HG03103 (cell line): ENCODE results near the gene KRT14.
"Not testable (repeated sequence)": the region's sequence is repeated elsewhere in the genome, so short reads cannot be mapped to it uniquely, and the experiment has no call there.

Experiments used
- ATAC-seq: cut with Tn5 transposase; IDR thresholded peaks from one replicate; pipeline ENCODE4 v1.9.1; 2021; ENCODE audit warnings: low read depth; ENCODE audit not compliant: unreplicated experiment

KRT14 gene

DNA sequence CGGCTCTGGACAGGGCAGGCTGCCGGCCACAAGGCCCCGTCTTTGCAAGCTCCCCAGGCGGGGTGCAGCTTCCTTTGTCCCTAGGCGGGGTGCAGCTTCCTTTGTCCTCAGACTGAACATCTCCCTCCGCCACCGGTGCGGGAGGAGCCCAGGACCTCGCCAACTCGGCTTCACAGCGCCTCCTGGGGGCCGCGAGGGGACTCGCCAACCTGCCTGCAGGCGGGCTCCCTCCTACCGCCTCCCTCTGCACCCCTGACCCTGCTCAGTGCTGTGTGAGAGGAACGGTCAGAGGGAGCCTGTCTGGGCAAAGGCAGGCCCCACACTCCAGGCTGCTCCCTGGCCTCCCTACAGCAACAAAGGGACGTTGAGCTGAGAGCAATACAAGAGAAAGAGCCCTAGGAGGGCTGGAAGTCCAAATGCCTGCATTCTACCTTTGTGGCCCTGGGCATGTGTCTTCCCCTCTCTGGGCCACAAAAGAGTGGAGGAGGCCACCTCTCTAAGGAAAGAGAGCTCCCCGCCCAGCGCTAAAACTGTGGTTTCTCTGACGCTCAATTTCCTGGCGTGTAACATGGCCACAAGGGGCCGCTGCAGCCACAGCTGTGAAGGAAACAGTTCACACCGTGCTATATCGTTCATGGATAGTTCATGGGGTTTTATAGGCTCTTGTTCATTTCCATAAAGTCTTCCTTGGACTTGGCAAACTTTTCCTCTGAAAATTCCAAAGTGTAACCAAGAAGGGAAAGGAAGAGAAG lies 37.7 kb downstream of the KRT14 start:
- ATAC-seq = peak; percentile 52

DNA sequence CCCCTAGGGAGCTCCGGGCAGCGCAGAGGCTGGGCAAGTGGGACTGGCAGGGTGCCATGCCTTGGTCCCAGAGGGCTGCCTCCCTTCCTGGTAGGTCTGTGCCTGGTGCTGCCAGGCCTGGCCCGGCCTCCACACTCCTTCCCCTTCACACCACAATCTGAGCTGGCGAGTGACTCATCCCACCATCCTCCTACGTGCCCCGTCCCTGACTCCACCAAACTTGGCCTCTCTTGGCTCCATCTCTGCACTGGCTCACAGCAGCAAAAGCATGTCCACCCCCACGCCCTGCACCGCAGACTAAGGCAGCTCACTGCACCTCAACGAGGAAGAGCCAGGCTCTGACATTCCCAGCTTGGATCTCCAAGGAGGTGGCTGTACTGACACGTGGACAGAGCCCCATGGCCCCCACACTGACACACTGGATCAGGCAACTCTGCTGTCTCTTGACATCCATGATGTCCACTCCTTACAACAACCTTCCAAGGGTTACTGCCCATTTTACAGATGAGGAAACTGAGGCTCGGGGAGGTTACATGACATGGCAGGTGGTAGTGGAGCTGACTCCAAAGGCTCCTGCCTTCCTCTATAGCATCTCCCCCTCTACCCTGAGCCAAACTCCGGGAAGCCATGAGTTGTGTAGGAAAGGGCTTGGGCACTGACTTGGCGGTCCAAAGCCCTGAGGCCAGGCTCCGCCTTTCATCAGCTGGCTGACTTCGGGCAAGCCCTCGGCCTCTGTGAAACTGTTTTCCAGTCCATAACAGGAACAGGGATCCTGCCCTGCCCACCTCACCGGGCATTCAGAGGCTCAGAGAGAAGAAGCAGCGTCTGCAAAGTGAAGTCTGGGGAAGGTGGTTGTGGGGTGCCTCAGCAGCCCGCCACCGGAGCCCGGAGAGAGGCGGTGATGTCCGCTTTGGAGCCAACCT lies 38.5 kb downstream of the KRT14 start:
- ATAC-seq = no peak

DNA sequence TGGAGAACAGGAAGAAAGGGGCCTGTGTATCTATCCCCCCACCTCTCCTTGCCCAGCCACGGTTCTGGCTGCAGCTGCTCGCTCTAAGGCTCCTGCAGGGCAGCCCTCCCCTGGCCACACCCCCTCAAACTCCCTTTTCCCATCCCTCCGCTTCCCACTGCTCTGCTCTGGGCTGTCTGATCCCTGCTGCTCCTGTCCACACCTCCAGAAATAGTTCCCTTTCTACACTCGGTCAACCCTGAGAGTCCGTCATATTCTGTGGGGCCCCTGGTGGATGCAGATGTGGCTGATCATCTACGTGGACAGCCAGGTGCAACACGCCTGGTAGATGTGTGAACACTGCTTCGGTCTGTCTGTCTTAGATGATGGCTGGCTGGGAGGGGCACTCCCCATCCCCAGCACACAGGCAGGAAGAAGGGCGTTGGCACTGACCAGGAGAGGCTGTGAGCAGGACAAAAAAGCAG lies 39.3 kb downstream of the KRT14 start:
- no peak for ATAC-seq

GRCh38 chr17:41546819-41547218 lies 39.9 kb downstream of the KRT14 start:
- no peak for ATAC-seq

- no peak for ATAC-seq
Observed at GRCh38 chr17:41545829-41546410, 40.8 kb downstream of the KRT14 start.

DNA sequence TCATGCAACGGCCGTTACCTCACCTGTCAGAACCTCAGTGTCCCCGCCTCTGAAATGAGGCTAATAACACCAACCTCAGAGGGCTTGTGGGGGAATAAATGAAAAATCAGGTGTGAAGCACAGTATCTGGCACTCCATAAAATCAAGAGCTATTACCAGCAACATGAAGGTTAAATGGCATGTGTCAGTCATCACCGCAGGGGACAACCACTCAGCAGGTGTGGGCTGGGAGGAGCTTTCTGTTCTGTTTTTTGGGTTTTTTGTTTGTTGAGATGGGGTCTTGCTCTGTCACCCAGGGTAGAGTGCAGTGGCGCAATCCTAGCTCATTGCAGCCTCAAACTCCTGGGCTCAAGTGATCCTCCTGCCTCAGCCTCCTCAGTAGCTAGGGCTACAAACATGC lies 41.8 kb downstream of the KRT14 start:
- ATAC-seq = no peak

GRCh38 chr17:41544491-41544892 lies 42.2 kb downstream of the KRT14 start:
- ATAC-seq = no peak

DNA sequence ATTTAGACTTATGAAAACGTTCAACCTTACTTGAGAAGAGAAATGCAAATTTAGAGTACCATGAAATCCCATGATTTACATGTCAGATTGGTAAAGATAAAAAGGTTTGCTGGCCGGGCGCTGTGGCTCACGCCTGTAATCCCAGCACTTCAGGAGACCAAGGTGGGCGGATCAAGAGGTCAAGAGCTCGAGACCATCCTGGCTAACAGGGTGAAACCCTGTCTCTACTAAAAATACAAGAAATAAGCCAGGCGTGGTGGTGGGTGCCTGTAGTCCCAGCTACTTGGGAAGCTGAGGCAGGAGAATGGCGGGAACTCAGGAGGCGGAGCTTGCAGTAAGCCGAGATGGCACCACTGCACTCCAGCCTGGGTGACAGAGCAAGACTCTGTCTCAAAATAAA lies 43.9 kb downstream of the KRT14 start:
- ATAC-seq = not testable (repeated sequence)

DNA sequence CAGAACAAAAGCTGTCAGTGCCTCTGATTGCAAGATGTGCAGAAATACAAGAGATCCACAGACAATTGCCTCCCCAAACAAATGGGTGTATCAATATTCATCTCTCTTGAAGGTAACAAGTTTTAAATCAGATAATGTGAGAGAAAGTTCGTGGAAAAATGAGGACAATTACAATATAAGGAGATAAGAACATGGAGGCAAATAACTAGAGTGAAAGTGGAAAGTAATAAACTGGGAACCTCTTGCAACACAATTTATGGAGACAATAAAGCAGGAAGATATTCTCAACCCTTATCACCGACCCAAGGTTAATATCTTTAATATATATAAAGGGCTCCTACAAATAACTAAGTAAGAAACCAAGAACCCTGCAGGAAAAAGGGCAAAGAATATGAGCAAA lies 44.3 kb downstream of the KRT14 start:
- no peak for ATAC-seq

DNA sequence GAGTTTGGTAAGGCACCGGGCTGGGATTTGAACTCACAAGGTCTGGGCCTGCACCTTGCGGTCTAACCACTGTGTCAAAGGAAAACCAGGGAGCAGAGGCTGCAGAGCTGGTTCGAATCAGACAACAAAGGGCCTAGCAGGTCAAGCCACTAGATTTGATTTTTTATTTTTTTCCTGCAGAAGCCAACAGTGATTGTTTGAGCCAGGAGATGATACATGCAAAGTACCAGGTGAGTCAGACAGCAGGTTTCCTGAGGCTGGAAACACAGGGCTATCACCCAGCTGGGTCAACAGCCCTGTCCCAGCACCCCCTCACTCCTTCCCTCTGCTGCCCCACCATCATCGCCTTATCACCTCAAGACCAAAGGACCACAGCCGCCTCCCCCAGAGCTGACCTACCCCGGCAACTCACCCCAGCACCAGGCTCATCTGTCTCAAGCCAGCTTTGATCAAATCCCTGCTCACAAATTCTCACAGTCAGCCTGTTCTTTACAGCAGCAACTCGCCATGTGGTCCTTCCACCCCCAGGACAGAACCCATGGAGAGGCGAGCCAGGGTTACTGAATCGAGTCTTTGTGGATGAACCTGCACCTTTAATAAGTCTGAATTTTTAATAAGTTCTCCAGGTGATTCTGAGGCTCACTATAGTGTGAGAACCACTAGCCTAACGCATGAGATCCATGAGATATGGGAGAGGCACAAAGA lies 45.6 kb downstream of the KRT14 start:
- ATAC-seq = no peak

GRCh38 chr17:41539979-41540701 lies 46.6 kb downstream of the KRT14 start:
- no peak for ATAC-seq

DNA sequence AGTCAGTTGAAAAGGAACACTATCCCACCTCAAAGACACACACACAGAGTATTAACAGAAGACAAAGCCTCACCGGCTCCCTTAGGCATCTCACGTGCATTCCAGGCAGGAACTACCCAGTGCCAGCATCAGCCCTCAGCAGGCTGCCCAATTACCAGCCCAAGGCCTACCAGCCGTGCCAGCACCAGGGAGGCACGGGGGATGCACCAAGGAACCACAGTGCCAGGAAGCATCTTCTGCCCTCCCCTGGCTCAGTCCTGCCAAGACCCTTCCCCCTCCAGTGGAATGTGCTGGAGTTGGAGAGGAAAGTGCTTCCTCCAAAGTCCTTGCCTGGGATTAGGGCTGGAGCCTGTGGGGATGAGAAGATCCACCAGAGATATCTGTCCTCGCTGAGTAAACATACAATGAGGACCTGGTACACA lies 47.6 kb downstream of the KRT14 start:
- no peak for ATAC-seq

- ATAC-seq = no peak
Observed at GRCh38 chr17:41538565-41538991, 48.1 kb downstream of the KRT14 start.

GRCh38 chr17:41537990-41538389 lies 48.7 kb downstream of the KRT14 start:
- ATAC-seq = no peak

DNA sequence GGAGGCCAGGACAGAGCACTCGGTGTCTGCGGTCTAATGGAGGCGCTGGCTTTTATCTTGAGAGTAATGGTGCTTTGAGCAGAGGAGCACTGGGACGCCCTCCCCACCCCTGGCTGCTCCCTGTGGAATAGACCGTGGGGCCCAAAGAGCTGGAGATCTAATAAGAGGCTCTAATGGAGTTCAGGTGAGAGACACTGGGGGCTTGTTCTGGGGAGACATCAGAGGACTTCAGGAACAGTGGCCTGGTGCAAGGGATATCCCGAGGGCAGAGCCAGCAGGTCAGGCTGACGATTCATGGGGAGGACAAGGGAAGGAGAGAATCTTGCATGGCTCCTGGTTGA lies 49.1 kb downstream of the KRT14 start:
- ATAC-seq = no peak

GRCh38 chr17:41536741-41537613 lies 49.7 kb downstream of the KRT14 start:
- ATAC-seq = no peak

DNA sequence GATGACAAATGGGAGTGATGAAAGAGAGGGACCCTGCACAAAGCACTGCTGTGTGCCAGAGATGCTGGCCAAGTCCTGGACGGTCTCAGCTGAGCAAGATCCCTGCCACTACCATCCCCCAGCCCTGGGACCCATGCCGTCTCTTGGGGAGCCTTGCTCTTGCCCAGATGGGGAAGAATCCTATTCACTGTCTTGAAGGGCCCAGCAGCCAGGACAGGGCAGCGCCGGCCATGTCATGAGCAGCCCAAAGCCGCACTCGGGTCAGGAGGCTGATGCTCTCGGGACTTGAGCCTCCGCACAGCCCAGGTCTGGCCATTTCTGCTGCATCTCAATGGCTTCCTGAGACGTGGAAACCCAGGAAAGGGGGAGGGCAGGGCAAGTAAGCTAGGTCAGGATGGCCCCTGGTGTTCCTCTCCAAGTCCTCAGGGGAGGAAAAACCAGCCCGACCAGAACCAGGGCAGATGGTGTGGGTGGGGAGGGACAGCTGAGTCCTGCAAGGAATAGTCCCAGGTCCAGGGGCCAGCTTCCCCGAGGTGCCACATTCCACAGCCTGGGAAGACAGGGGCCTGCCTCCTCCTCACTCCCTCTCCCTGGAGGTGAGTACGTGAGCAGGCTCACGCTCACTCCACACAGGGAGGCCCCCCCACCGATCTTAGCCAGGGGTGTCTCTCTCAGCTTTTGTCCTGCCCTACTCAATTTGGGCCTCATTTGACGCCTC lies 50.8 kb downstream of the KRT14 start:
- ATAC-seq = no peak

DNA sequence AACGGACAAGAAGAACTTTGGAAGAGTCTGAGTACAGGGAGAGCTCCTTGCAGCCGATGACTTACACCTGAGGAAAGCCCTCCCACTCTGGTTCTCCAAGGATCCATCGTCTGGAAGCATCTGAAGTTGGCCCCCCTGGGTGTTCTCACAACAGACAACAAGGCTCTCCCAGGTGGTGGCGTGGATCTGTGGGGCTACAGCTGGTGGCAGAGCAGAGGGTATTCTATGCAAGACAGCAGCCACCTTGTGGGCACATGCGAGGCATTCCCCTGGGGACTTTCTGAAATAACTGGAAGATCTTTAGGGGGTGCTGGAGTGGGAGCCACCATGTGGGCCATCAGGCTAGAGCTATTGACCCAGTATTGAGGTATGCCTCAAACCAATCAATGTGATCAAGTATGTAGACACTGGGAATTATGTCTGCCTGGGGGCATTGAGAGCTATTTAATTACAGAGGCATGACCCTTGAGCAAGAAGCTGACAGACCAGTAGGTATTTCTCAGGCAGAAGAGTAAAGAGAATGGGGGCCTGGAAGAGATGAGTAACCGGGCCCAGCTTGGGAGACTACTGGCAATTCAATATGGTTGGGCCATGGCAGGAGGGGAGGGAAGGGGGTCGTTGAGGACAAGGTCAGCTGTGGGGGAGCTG lies 51.7 kb downstream of the KRT14 start:
- ATAC-seq = no peak
